Measurements from ENCODE around the gene TDRD7. TPM values are rescaled to one million over a fixed set of nuclear protein-coding genes. Genes with fewer than 3 reads are reported as not detected.

TDRD7 gene
- polyA plus RNA-seq, 1 experiment: 8.2 TPM

DNA sequence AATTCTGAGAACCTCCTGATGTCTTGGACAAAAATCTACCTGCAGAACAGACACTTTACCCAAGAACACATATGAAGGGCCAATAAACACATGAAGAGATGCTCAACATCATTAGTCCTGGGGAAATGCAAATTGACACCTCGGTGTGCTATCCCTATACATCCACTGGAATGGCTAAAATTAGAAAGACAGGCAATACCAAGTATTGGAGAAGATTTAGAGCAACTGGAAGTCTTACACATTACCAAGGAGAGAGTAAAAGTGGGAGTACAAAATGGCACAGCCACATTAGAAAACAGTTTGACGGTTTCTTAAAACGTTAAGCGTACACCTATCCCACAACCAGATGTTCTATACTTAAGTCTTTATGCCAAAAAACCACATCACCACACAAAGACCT is 3.3 kb upstream of the TDRD7 start:
- Histone ChIP-seq H3K27me3 (ENCODE audit: control insufficient read depth, insufficient read depth, low read length) (peaks cover 10% of the 10 kb centered on the region), H3K4me3 (ENCODE audit: low read depth, low read length) (no peak overlapping the region), H3K27ac (ENCODE audit: low read depth, low read length) (no peak overlapping the region), H3K9me3 (ENCODE audit: control insufficient read depth, insufficient read depth, low read length) (no peaks in the 10 kb centered on the region; the same call in 1 of the 2 replicates)
- ChIA-PET CTCF (interaction anchor here (0.7 to 4.4 kb wide), 5 partner anchors 12 to 551 kb away, joined by 3 to 45 read pairs (median 4); no protein-coding TSS in a partner anchor), POLR2A (no interaction called here)
- no peak for DNase-seq (ENCODE audit: low read depth, low spot score)
- TF ChIP-seq, protein P1, sequence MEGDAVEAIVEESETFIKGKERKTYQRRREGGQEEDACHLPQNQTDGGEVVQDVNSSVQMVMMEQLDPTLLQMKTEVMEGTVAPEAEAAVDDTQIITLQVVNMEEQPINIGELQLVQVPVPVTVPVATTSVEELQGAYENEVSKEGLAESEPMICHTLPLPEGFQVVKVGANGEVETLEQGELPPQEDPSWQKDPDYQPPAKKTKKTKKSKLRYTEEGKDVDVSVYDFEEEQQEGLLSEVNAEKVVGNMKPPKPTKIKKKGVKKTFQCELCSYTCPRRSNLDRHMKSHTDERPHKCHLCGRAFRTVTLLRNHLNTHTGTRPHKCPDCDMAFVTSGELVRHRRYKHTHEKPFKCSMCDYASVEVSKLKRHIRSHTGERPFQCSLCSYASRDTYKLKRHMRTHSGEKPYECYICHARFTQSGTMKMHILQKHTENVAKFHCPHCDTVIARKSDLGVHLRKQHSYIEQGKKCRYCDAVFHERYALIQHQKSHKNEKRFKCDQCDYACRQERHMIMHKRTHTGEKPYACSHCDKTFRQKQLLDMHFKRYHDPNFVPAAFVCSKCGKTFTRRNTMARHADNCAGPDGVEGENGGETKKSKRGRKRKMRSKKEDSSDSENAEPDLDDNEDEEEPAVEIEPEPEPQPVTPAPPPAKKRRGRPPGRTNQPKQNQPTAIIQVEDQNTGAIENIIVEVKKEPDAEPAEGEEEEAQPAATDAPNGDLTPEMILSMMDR (IDR thresholded peaks at IDR 0.05; ENCODE audit: low read depth, low read length): no peak

DNA sequence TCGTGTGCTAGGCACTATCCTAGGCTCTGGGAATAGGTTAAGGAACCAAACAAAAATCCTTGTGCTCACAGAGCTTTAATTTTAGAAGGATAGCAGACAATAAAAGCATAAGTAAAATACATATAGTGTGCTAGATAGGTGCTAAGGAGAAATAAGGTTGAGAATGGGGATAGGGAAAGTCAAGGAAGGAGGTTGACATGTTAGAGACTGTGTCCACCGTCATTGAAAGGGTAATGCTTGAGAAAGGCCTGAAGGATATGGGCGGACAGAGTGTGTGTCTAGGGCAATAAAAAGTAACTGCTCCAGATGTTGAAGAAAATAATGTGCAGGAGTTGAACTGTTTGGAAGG is 482 bp upstream of the TDRD7 start:
- H3K27ac ChIP-seq (ENCODE audit: low read depth, low read length): no peak overlapping the region
- TF ChIP-seq, protein P1 (IDR thresholded peaks at IDR 0.05; ENCODE audit: low read depth, low read length): no peak
- ChIA-PET POLR2A (interaction anchor here (1.8 kb wide), 1 partner anchor 187 kb away, joined by 4 read pairs; no protein-coding TSS in a partner anchor), CTCF (interaction anchor here (0.6 to 5.3 kb wide), 30 partner anchors 10 to 569 kb away, joined by 3 to 86 read pairs (median 4); partner anchors contain the start of genes TMOD1, TSTD2 and ZNF782)
- DNase-seq (ENCODE audit: low read depth, low spot score): no peak
- H3K27me3 ChIP-seq (ENCODE audit: control insufficient read depth, insufficient read depth, low read length): peaks cover 10% of the 10 kb centered on the region
- H3K4me3 ChIP-seq (ENCODE audit: low read depth, low read length): peak overlapping the region; percentile 72
- H3K9me3 ChIP-seq (ENCODE audit: control insufficient read depth, insufficient read depth, low read length): no peaks in the 10 kb centered on the region; the same call in 1 of the 2 replicates

DNA sequence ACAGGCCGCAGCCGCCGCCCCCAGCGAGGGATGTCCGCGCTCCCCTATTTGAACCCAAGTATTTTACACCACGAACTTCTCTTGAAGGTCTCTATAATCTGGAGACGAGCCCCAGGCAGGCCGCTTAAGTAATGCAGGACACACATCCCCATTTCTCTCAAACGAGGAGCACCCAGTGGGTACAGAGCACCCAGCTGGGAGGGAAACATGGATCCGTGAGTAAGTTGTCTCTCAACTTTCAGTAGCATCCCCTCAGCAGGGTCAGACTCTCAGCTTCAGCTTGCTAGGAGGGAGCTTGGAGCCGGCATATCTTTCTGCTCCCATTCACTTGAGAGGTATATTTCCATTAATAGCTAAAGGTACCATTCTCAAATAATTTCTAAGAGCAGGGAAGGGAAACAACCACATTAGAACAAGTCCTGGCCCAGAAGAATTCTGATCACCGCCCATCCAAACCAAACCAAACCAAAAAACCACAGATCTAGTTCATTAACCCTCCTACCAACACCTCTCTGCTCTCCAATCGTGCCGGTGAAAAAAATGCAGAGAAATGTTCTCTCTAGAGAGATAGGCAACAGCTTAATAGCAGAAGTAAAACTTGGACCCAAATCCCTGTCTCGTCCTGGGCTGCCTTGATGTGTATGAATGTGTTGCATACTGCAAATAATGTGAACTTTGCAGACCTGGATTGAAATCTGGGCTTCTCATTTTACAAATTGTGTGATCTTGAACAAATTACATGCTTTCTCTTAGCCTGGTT is 910 bp downstream of the TDRD7 start:
- Histone ChIP-seq H3K4me3 (ENCODE audit: low read depth, low read length) (peak overlapping the region; percentile 72), H3K9me3 (ENCODE audit: control insufficient read depth, insufficient read depth, low read length) (no peaks in the 10 kb centered on the region; the same call in 1 of the 2 replicates), H3K27me3 (ENCODE audit: control insufficient read depth, insufficient read depth, low read length) (peaks cover 10% of the 10 kb centered on the region), H3K27ac (ENCODE audit: low read depth, low read length) (no peak overlapping the region)
- CTCF ChIA-PET: interaction anchor here (0.6 to 5.4 kb wide), 25 partner anchors 8 to 558 kb away, joined by 3 to 86 read pairs (median 4); no protein-coding TSS in a partner anchor
- no peak for DNase-seq (ENCODE audit: low read depth, low spot score)
- TF ChIP-seq, protein P1 (IDR thresholded peaks at IDR 0.05; ENCODE audit: low read depth, low read length): no peak
- POLR2A ChIA-PET: interaction anchor here (1.8 kb wide), 1 partner anchor 186 kb away, joined by 4 read pairs; no protein-coding TSS in a partner anchor

DNA sequence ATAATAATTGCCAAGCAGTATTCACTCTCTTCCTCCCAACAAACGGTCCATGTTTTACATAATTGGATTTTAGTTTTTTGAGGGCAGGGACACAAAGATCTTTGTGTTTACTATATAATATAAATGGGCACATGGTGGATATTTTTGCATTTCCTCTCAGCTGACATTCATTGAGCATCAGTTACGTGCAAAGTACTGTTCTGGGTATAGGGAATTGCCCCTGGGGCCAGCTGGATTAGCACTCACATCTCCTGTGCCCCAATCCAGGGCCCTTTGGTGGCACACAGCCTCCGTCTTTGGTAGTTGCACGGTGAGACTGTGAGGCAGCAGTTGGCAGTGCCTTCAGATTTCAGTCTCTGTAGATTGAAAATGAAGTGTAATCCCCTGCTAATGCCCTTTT is 1.6 kb downstream of the TDRD7 start:
- no peak for DNase-seq (ENCODE audit: low read depth, low spot score)
- Histone ChIP-seq H3K4me3 (ENCODE audit: low read depth, low read length) (no peak overlapping the region), H3K27ac (ENCODE audit: low read depth, low read length) (no peak overlapping the region), H3K27me3 (ENCODE audit: control insufficient read depth, insufficient read depth, low read length) (peaks cover 4% of the 10 kb centered on the region), H3K9me3 (ENCODE audit: control insufficient read depth, insufficient read depth, low read length) (no peaks in the 10 kb centered on the region; the same call in 1 of the 2 replicates)
- TF ChIP-seq, protein P1 (IDR thresholded peaks at IDR 0.05; ENCODE audit: low read depth, low read length): no peak
- POLR2A ChIA-PET: no interaction called here
- CTCF ChIA-PET: interaction anchor here (1.9 to 5.4 kb wide), 3 partner anchors 55 to 202 kb away, joined by 8 to 86 read pairs (median 42); no protein-coding TSS in a partner anchor

DNA sequence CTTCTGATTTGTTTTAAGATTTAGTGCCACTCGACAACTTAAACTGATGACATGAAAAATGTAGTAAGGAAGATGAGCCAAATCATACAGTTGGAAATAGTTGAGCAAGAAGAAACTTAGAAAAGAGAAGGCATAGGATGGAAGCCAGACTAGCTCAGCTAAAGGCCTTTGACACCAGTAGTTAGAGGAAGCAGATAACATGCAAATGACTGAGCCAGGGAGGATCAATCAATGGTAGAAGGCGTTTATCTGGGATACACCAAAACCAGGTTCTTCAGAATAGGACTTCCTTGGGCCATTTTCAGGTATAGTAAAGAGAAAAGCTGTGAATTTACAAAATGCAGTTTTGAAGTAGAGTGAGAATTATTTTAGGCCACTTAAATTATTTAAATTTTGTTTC is 3.2 kb downstream of the TDRD7 start:
- DNase-seq (ENCODE audit: low read depth, low spot score): no peak
- Histone ChIP-seq H3K9me3 (ENCODE audit: control insufficient read depth, insufficient read depth, low read length) (no peaks in the 10 kb centered on the region; the same call in 1 of the 2 replicates), H3K27ac (ENCODE audit: low read depth, low read length) (no peak overlapping the region), H3K4me3 (ENCODE audit: low read depth, low read length) (no peak overlapping the region), H3K27me3 (ENCODE audit: control insufficient read depth, insufficient read depth, low read length) (peaks cover 3% of the 10 kb centered on the region)
- TF ChIP-seq, protein P1 (IDR thresholded peaks at IDR 0.05; ENCODE audit: low read depth, low read length): no peak
- POLR2A ChIA-PET: no interaction called here
- CTCF ChIA-PET: interaction anchor here (1.3 to 5.4 kb wide), 5 partner anchors 54 to 558 kb away, joined by 5 to 86 read pairs (median 14); no protein-coding TSS in a partner anchor
